ENCODE results near the gene MRPS31.

The MRPS31 gene

DNA sequence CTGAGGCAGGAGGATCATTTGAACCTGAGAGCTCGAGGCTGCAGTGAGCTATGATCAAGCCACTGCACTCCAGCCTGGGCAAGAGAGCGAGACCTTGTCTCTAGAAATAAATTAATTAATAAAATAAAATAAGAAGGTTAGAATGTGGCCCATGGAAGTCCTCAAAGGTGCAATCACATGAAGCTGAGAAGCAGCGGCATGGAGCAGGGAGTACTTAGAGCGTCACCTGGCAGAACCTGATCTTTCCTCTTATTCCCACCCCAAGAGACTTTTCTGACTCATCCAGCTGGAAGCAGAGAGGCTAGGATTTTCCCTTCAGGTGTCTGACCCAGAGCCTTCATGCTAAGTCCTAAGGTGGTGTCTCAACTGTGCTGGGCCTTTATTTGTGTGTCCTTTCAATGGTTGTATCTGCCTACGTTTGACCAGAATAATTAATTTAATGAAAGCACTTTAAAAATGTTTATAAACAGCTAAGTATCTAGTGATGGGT lies 8.9 kb upstream of the MRPS31 start:
- Histone ChIP-seq H3K4me3 (no peak overlapping the region), H3K9ac (no peak overlapping the region), H3K4me1 (peaks cover 37% of the 10 kb centered on the region), H3K27ac (no peak overlapping the region), H3K9me3 (no peaks in the 10 kb centered on the region), H3K4me2 (no peak overlapping the region), H4K20me1 (no peaks in the 10 kb centered on the region), H3K27me3 (no peaks in the 10 kb centered on the region), H3K36me3 (no peaks in the 10 kb centered on the region)
- no peak for TF ChIP-seq Cebpa-rat (IDR thresholded peaks at IDR 0.05)

DNA sequence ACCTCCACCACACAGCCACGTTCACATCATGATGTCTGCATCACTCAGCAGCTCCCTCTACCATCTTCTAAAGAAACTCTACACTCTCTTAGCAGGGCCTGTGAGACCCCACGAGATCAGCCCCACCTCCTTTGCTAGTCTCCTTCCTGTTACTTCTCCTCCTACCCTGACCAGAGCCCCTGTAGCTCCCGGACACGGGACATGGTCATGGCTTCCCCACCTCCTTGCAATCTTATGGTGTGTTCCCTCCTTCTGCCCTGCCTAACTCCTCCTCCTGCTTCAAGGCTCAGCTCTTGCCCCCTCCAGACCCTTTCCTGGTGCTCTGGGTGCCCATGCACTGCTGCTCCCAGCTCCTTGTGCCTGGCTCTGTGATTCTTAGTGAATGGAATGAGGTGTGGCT lies 8.1 kb upstream of the MRPS31 start:
- no peak overlapping the region for H3K4me2 ChIP-seq
- H3K9me3 ChIP-seq: no peaks in the 10 kb centered on the region
- H3K9ac ChIP-seq: no peak overlapping the region
- H3K27ac ChIP-seq: no peak overlapping the region
- peaks cover 37% of the 10 kb centered on the region for H3K4me1 ChIP-seq
- TF ChIP-seq Cebpa-rat (IDR thresholded peaks at IDR 0.05): no peak
- no peaks in the 10 kb centered on the region for H4K20me1 ChIP-seq
- H3K4me3 ChIP-seq: no peak overlapping the region
- H3K27me3 ChIP-seq: no peaks in the 10 kb centered on the region
- H3K36me3 ChIP-seq: no peaks in the 10 kb centered on the region

DNA sequence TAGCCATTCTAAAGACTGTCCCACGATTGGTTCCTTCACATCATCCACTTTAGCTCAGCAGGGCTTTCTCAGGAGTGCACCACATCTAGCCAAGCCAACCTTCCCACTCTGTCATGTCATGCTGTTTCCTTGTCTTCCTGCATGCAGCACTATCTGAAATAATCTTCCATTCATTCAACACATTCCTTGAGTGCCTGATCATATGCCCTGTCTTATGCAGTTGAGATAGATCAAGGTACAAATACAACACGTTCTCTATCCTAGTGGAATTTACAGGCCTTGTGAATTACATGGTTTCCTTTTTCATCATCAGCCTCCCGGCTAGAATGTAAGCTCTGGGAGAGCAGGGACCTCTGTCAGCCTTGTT lies 6.8 kb upstream of the MRPS31 start:
- Histone ChIP-seq H3K4me1 (peaks cover 37% of the 10 kb centered on the region), H3K9me3 (no peaks in the 10 kb centered on the region), H3K4me2 (peak overlapping the region; percentile 75), H3K4me3 (no peak overlapping the region), H3K36me3 (no peaks in the 10 kb centered on the region), H3K9ac (no peak overlapping the region), H4K20me1 (no peaks in the 10 kb centered on the region), H3K27me3 (no peaks in the 10 kb centered on the region), H3K27ac (no peak overlapping the region)
- TF ChIP-seq Cebpa-rat (IDR thresholded peaks at IDR 0.05): no peak

DNA sequence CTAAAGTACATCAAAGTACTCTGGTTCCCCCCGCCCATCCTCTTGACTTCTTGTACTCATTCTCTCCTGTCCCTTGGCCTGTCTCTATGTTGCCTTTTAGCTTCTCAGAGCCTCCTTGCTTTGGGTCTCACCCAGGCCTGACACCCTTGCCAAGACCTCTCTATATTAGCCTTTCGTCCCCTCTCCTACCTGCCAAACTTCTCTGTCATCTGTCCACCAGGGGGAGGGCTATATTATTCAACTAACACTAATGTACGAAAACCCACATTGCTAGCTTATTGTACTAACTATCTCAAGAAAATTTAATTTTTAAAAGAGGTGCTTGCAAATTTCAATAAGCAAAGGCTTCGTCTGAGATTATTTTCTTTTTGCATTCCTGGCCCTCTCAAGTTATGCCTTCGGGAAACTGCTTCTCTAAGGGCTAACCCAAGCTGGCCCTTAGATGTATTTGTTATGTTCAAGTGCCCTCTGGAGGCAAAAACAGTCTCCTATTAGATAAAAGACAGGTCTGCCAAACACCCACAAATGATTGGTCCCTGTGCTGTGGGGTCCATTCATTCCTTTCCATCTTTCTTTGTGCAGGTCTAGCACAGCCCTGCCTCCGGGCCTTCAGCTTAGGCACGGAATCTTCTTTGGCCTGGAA lies 6.3 kb upstream of the MRPS31 start:
- Histone ChIP-seq H3K27ac (peak overlapping the region; percentile 14; the same call in 1 of the 2 replicates), H3K4me2 (peak overlapping the region; percentile 75), H4K20me1 (no peaks in the 10 kb centered on the region), H3K4me3 (peak overlapping the region; percentile 51; the same call in 1 of the 2 replicates), H3K9me3 (no peaks in the 10 kb centered on the region), H3K9ac (0 out of 2 replicates have a peak overlapping the region, but pooled peaks have one; percentile 10), H3K27me3 (no peaks in the 10 kb centered on the region), H3K36me3 (no peaks in the 10 kb centered on the region), H3K4me1 (peaks cover 36% of the 10 kb centered on the region)
- TF ChIP-seq Cebpa-rat (IDR thresholded peaks at IDR 0.05): no peak

DNA sequence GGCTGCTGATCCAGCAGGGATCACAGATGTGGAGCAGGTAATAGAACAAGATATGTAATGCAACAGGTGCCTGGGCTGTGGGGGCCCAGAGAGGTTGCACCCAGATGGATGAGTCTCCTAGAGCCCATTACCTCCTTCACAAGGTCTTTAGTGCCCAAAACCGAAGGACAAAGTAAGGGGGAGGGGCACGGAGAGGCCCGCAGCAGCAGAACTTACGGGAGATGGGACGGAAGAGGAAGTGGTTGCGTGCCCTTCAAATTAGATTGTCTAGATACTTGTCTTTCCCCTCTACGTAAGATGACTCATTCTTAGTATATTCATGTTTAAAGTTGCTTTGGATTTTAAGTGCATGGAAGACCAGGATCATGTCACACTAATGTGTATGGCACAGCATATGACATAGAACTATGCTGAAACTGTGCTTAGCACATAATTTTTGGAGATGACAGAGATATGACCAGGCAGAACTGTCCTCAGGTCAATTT lies 5.7 kb upstream of the MRPS31 start:
- no peaks in the 10 kb centered on the region for H3K36me3 ChIP-seq
- H3K4me3 ChIP-seq: no peak overlapping the region
- H3K27ac ChIP-seq: peak overlapping the region; percentile 14
- H4K20me1 ChIP-seq: no peaks in the 10 kb centered on the region
- no peak for TF ChIP-seq Cebpa-rat (IDR thresholded peaks at IDR 0.05)
- H3K27me3 ChIP-seq: no peaks in the 10 kb centered on the region
- no peaks in the 10 kb centered on the region for H3K9me3 ChIP-seq
- peaks cover 32% of the 10 kb centered on the region for H3K4me1 ChIP-seq
- H3K4me2 ChIP-seq: peak overlapping the region; percentile 75
- peak overlapping the region; percentile 10; the same call in 1 of the 2 replicates for H3K9ac ChIP-seq

DNA sequence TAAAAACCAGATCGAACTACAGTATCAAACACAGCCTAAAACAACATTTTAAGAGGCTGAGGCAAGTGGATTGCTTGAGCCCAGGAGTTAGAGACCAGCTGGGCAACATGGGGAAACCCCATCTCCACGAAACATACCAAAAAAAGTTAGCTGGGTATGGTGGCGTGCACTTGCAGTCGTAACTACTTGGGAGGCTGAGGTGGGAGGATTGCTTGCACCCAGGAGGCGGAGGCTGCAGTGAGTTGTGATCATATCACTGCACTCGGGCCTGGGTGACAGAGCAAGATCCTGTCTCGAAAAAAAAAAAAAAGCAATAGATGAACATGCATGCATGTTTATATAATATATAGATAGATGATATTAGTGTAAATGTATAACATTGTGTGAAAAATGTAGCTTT lies 5.2 kb upstream of the MRPS31 start:
- Histone ChIP-seq H3K36me3 (no peaks in the 10 kb centered on the region), H3K9me3 (no peaks in the 10 kb centered on the region), H3K4me1 (peaks cover 32% of the 10 kb centered on the region), H4K20me1 (no peaks in the 10 kb centered on the region), H3K4me2 (peak overlapping the region; percentile 75), H3K9ac (no peak overlapping the region), H3K4me3 (no peak overlapping the region), H3K27me3 (no peaks in the 10 kb centered on the region), H3K27ac (peak overlapping the region; percentile 14; the same call in 1 of the 2 replicates)
- no peak for TF ChIP-seq Cebpa-rat (IDR thresholded peaks at IDR 0.05)

DNA sequence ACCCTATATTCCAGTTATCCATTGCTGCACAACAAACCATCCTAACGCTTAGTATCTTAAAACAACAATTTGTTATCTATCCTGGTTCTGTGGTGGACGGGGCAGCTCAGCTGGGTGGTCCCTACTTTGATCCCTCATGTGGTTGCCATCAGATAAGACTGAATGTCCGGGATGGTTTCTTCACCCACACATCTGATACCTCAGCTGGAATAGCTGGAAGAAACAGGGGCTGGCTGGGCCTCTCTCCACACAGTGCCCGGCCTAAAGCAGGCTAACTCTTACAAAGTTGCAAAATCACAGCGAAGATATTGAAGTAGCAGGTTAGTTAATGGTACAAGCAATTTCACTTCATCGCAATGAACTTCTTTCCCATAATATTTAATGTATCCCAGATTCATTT lies 3.7 kb upstream of the MRPS31 start:
- Histone ChIP-seq H3K27me3 (no peaks in the 10 kb centered on the region), H3K4me2 (no peak overlapping the region), H3K4me3 (no peak overlapping the region), H3K9ac (no peak overlapping the region), H3K4me1 (peaks cover 32% of the 10 kb centered on the region), H3K27ac (no peak overlapping the region), H3K36me3 (no peaks in the 10 kb centered on the region), H3K9me3 (no peaks in the 10 kb centered on the region), H4K20me1 (no peaks in the 10 kb centered on the region)
- no peak for TF ChIP-seq Cebpa-rat (IDR thresholded peaks at IDR 0.05)

DNA sequence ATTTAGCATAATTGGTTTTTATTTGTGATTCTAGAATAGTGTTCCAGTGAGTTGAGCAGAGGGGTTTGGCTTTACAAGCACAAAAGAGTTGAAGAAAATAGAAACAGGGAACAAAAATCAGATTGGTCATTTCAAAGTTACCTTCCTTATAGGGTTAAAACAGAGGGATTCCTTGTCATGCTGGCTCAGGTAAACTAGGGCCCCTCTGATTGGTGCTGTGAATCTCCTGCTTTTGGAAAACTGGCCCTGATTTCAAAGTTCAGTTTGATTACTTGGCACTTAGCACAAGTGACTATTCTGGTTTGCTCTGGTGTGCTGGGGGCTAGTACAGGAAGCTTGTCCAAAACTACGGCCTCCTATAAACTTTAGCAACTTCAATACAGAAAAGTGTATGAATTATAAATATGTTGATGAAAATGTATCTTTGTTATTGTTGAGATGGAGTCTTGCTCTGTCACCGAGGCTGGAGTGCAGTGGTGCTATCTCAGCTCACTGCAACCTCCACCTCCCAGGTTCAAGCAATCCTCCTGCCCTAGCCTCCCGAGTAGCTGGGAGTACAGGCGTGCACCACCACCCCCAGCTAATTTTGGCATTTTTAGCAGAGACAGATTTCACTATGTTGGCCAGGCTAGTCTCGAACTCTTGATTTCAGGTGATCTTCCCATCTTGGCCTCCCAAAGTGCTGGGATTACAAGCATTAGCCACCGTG lies 1.9 kb upstream of the MRPS31 start:
- Histone ChIP-seq H3K27me3 (no peaks in the 10 kb centered on the region), H3K9me3 (no peaks in the 10 kb centered on the region), H3K4me1 (peaks cover 35% of the 10 kb centered on the region), H3K9ac (no peak overlapping the region), H3K36me3 (no peaks in the 10 kb centered on the region), H4K20me1 (no peaks in the 10 kb centered on the region), H3K4me2 (no peak overlapping the region), H3K27ac (no peak overlapping the region), H3K4me3 (no peak overlapping the region)
- TF ChIP-seq Cebpa-rat (IDR thresholded peaks at IDR 0.05): no peak

DNA sequence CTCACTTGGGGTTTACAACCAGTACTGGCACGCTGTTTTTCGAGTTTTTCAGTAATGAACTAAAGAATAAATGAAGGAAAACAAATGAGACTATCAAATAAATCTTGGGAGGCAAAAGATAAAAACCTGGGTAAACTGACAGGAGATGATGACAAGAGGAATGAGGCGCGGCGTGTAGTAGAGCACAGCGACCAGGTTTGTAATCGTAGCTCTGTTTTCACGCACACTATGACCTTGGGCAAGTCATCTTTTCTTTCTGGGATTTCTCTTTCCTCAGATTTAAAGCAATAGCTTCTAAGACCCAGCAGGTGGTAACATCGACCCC lies 419 bp downstream of the MRPS31 start:
- no peaks in the 10 kb centered on the region for H3K9me3 ChIP-seq
- H3K4me2 ChIP-seq: peak overlapping the region; percentile 97
- H3K4me1 ChIP-seq: peaks cover 17% of the 10 kb centered on the region
- peak overlapping the region; percentile 94 for H3K4me3 ChIP-seq
- H3K36me3 ChIP-seq: peaks cover 16% of the 10 kb centered on the region
- H3K27ac ChIP-seq: peak overlapping the region; percentile 92
- H4K20me1 ChIP-seq: no peaks in the 10 kb centered on the region; the same call in 1 of the 2 replicates
- TF ChIP-seq Cebpa-rat (IDR thresholded peaks at IDR 0.05): no peak
- no peaks in the 10 kb centered on the region for H3K27me3 ChIP-seq
- H3K9ac ChIP-seq: peak overlapping the region; percentile 96

DNA sequence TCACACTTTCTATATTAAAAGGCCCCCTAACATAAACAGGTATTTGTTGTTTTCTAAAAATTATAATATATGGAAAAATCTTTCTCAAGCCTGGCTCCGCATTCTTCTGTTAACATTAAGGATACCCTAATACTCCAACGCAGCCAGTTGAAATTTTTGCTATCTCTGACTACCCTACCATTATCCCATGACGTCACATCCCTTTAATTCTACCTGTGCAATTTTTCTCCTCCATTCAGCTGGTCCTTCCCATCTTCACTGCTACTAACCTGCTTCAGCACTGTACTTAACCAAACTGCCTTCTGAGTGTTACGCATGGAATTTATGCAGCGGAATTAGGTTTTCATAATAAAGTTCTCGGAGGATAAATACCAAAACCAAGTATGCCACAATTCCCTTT lies 1.0 kb downstream of the MRPS31 start:
- TF ChIP-seq Cebpa-rat (IDR thresholded peaks at IDR 0.05): no peak
- peak overlapping the region; percentile 96 for H3K9ac ChIP-seq
- no peaks in the 10 kb centered on the region for H3K27me3 ChIP-seq
- peaks cover 18% of the 10 kb centered on the region for H3K36me3 ChIP-seq
- no peaks in the 10 kb centered on the region; the same call in 1 of the 2 replicates for H4K20me1 ChIP-seq
- peak overlapping the region; percentile 97 for H3K4me2 ChIP-seq
- peaks cover 17% of the 10 kb centered on the region for H3K4me1 ChIP-seq
- H3K4me3 ChIP-seq: peak overlapping the region; percentile 94
- no peaks in the 10 kb centered on the region for H3K9me3 ChIP-seq
- no peak overlapping the region for H3K27ac ChIP-seq
